OCI-LY3 (cell line): Measurements from ENCODE around the gene FAM184A.

Experiments
- H2AFZ ChIP-seq: fragments of 200-600, 300-600 bp; shearing (Covaris generic); 2 replicates; pipeline ENCODE4 v1.6.0; 2014; ENCODE audit warnings: antibody characterized with exemption, low read depth, low read length
- H3K27ac ChIP-seq: fragments of 200-600, 300-600 bp; sonication (generic); 2 replicates; pipeline ENCODE4 v1.5.1; 2014; ENCODE audit warnings: mild to moderate bottlenecking, low read length, moderate library complexity, mixed read lengths
- H3K27me3 ChIP-seq: fragments of 200-600, 300-600 bp; sonication (generic); 2 replicates; pipeline ENCODE4 v1.6.1; 2014; ENCODE audit warnings: low read depth, low read length, mixed read lengths
- H3K36me3 ChIP-seq: fragments of 200-600, 300-600 bp; sonication (generic); replicated peaks from 2 replicates; pipeline ENCODE3; 2014; ENCODE audit warnings: low read depth, low read length, mixed read lengths
- H3K4me1 ChIP-seq: fragments of 300-600, 200-600 bp; sonication (generic); 2 replicates; pipeline ENCODE4 v1.6.1; 2014; ENCODE audit warnings: low read length, mixed read lengths
- H3K4me2 ChIP-seq: fragments of 200-600, 300-600 bp; sonication (generic); 2 replicates; pipeline ENCODE4 v1.6.1; 2014; ENCODE audit warnings: low read length, mixed read lengths
- H3K4me3 ChIP-seq: fragments of 300-600, 200-600 bp; sonication (generic); 2 replicates; pipeline ENCODE4 v1.5.1; 2014; ENCODE audit warnings: antibody characterized with exemption, mild to moderate bottlenecking, low read length, moderate library complexity
- H3K79me2 ChIP-seq: fragments of 300-600, 200-600 bp; shearing (Covaris generic); 2 replicates; pipeline ENCODE4 v1.6.1; 2014; ENCODE audit warnings: mild to moderate bottlenecking, low read length, mixed read lengths
- H3K9ac ChIP-seq: fragments of 300-600, 200-600 bp; shearing (Covaris generic); 2 replicates; pipeline ENCODE4 v1.6.0; 2014; ENCODE audit warnings: mild to moderate bottlenecking, low read length, moderate library complexity
- H3K9me3 ChIP-seq: fragments of 200-600, 300-600 bp; shearing (Covaris generic); 2 replicates; pipeline ENCODE4 v1.6.1; 2014; ENCODE audit warnings: low read length, mixed read lengths; ENCODE audit not compliant: insufficient read depth
- H4K20me1 ChIP-seq: fragments of 200-600, 300-600 bp; sonication (generic); 2 replicates; pipeline ENCODE4 v1.6.1; 2016; ENCODE audit warnings: low read length, mixed read lengths; ENCODE audit not compliant: insufficient read depth
- CTCF ChIP-seq: fragments of 200-600, 300-600 bp; sonication (generic); IDR thresholded peaks from 2 replicates; pipeline ENCODE4 v1.5.1; 2014; ENCODE audit warnings: antibody characterized with exemption, low read length, low read depth
- EZH2phosphoT487 ChIP-seq: fragments of 200-600 bp; shearing (Covaris generic); IDR thresholded peaks from 2 replicates; pipeline ENCODE4 v1.6.1; 2018; ENCODE audit warnings: antibody characterized with exemption, mixed run types, low read depth

The FAM184A gene

GRCh38 chr6:119040636-119041035 lies 37.8 kb downstream of the FAM184A start:
- no peak overlapping the region for H2AFZ ChIP-seq
- no peaks in the 10 kb centered on the region for H3K4me1 ChIP-seq

DNA sequence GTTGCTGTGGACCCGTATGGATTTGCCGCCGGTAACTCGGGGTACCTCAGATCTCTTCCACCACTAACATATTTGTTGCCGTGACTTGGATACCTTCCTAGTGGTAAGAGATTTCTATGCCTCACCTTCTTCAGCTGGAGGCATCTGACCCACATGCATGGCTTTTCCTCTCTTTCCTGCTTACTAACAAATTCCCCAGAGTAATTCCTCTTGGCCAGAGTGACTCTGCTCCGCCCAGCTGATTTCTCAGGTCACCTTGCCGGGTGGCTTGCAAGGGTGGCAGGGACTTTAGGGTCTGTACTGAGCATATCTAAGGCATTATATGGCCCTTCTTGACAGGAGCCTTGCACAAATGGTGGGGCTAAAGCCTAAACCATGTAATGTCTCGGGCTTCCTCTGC lies 38.2 kb downstream of the FAM184A start:
- no peaks in the 10 kb centered on the region for H3K9me3 ChIP-seq
- TF ChIP-seq EZH2phosphoT487 (no peak), CTCF (no peak)
- no peaks in the 10 kb centered on the region for H3K4me1 ChIP-seq
- H3K79me2 ChIP-seq = no peaks in the 10 kb centered on the region
- no peak overlapping the region for H3K9ac ChIP-seq
- H3K27ac ChIP-seq = no peak overlapping the region
- no peak overlapping the region for H2AFZ ChIP-seq
- H3K27me3 ChIP-seq = no peaks in the 10 kb centered on the region
- H4K20me1 ChIP-seq = no peaks in the 10 kb centered on the region
- no peak overlapping the region for H3K4me2 ChIP-seq
- no peak overlapping the region for H3K4me3 ChIP-seq
- no peaks in the 10 kb centered on the region for H3K36me3 ChIP-seq

More at GRCh38 chr6:119040636-119041035, 37.8 kb downstream of the FAM184A start:
- H3K27me3 ChIP-seq = no peaks in the 10 kb centered on the region
- H3K36me3 ChIP-seq = no peaks in the 10 kb centered on the region
- no peak overlapping the region for H3K27ac ChIP-seq
- H3K4me3 ChIP-seq = no peak overlapping the region
- no peaks in the 10 kb centered on the region for H3K9me3 ChIP-seq
- no peak overlapping the region for H3K9ac ChIP-seq
- H3K4me2 ChIP-seq = no peak overlapping the region
- H4K20me1 ChIP-seq = no peaks in the 10 kb centered on the region
- TF ChIP-seq CTCF (no peak), EZH2phosphoT487 (no peak)
- H3K79me2 ChIP-seq = no peaks in the 10 kb centered on the region

GRCh38 chr6:119037941-119038623 lies 40.4 kb downstream of the FAM184A start:
- Histone ChIP-seq H2AFZ (no peak overlapping the region), H3K36me3 (no peaks in the 10 kb centered on the region), H3K27me3 (no peaks in the 10 kb centered on the region), H3K4me3 (no peak overlapping the region), H3K9ac (no peak overlapping the region), H3K4me2 (no peak overlapping the region), H3K9me3 (no peaks in the 10 kb centered on the region), H4K20me1 (no peaks in the 10 kb centered on the region), H3K79me2 (no peaks in the 10 kb centered on the region), H3K4me1 (no peaks in the 10 kb centered on the region), H3K27ac (no peak overlapping the region)
- TF ChIP-seq EZH2phosphoT487 (no peak), CTCF (no peak)

GRCh38 chr6:119037264-119037663 lies 41.2 kb downstream of the FAM184A start:
- Histone ChIP-seq H3K36me3 (no peaks in the 10 kb centered on the region), H3K79me2 (no peaks in the 10 kb centered on the region), H3K4me3 (no peak overlapping the region), H3K4me2 (no peak overlapping the region), H3K27ac (no peak overlapping the region), H3K9ac (no peak overlapping the region), H3K4me1 (no peaks in the 10 kb centered on the region), H3K27me3 (no peaks in the 10 kb centered on the region), H3K9me3 (no peaks in the 10 kb centered on the region), H2AFZ (no peak overlapping the region), H4K20me1 (no peaks in the 10 kb centered on the region)
- TF ChIP-seq EZH2phosphoT487 (no peak), CTCF (no peak)
